Measurements from ENCODE around the gene PRKAR1B. TPM values are rescaled to one million over a fixed set of nuclear protein-coding genes. Genes with fewer than 3 reads are reported as not detected.

PRKAR1B gene
- total RNA-seq, 1 experiment from 2014 or later = 51.7 TPM

GRCh38 chr7:603152-603951 is 123.7 kb downstream of the PRKAR1B start:
- Histone ChIP-seq H3K4me1 (replicated peaks; ENCODE audit: insufficient read depth) (no peaks in the 10 kb centered on the region), H3F3A (ENCODE audit: insufficient read depth, low read depth) (peaks cover 15% of the 10 kb centered on the region; the same call in 1 of the 2 replicates), H3K27ac (no peak overlapping the region), H2AFZ (no peak overlapping the region), H3K9me3 (ENCODE audit: insufficient read depth, low read depth) (no peaks in the 10 kb centered on the region), H3K27me3 (ENCODE audit: insufficient read depth, low read depth) (no peaks in the 10 kb centered on the region), H4K20me1 (ENCODE audit: insufficient read depth) (peaks cover 7% of the 10 kb centered on the region; the same call in 1 of the 2 replicates), H3K79me2 (ENCODE audit: low read depth) (no peaks in the 10 kb centered on the region), H3K4me3 (no peak overlapping the region), H3K4me2 (no peak overlapping the region), H3K36me3 (ENCODE audit: low read depth) (no peaks in the 10 kb centered on the region), H3K9me2 (ENCODE audit: insufficient read depth) (no peaks in the 10 kb centered on the region)
- intact Hi-C loops (cut with micrococcal nuclease; ENCODE audit: unreplicated experiment) = no loop called here
- no TSS peak for BruUV-seq (replicated peaks)
- ChIA-PET CTCF (no interaction called here), POLR2A (ENCODE audit: unreplicated experiment) (no interaction called here)
- TF ChIP-seq CTCF (conservative IDR thresholded peaks at IDR 0.05) = no peak
- TF ChIP-seq EZH2 (IDR thresholded peaks at IDR 0.05; ENCODE audit: low read depth) = no peak
- no peak for DNase-seq

GRCh38 chr7:602341-603141 is 124.5 kb downstream of the PRKAR1B start:
- Histone ChIP-seq H3K4me1 (replicated peaks; ENCODE audit: insufficient read depth) (no peaks in the 10 kb centered on the region), H3K27ac (no peak overlapping the region), H3F3A (ENCODE audit: insufficient read depth, low read depth) (peaks cover 8% of the 10 kb centered on the region; the same call in 1 of the 2 replicates), H3K27me3 (ENCODE audit: insufficient read depth, low read depth) (no peaks in the 10 kb centered on the region), H4K20me1 (ENCODE audit: insufficient read depth) (peaks cover 4% of the 10 kb centered on the region; the same call in 1 of the 2 replicates), H2AFZ (no peak overlapping the region), H3K79me2 (ENCODE audit: low read depth) (no peaks in the 10 kb centered on the region), H3K9me2 (ENCODE audit: insufficient read depth) (no peaks in the 10 kb centered on the region), H3K36me3 (ENCODE audit: low read depth) (no peaks in the 10 kb centered on the region), H3K9me3 (ENCODE audit: insufficient read depth, low read depth) (no peaks in the 10 kb centered on the region), H3K4me2 (no peak overlapping the region), H3K4me3 (no peak overlapping the region)
- TF ChIP-seq CTCF (conservative IDR thresholded peaks at IDR 0.05) (no peak), EZH2 (IDR thresholded peaks at IDR 0.05; ENCODE audit: low read depth) (no peak)
- BruUV-seq (replicated peaks) = no TSS peak
- CTCF ChIA-PET = no interaction called here
- no peak for DNase-seq
- intact Hi-C loops (cut with micrococcal nuclease; ENCODE audit: unreplicated experiment) = no loop called here
- POLR2A ChIA-PET (ENCODE audit: unreplicated experiment) = no interaction called here

- Histone ChIP-seq H3K27me3 (ENCODE audit: insufficient read depth, low read depth) (no peaks in the 10 kb centered on the region), H3K27ac (no peak overlapping the region), H3K4me2 (no peak overlapping the region), H3K9me3 (ENCODE audit: insufficient read depth, low read depth) (no peaks in the 10 kb centered on the region), H3F3A (ENCODE audit: insufficient read depth, low read depth) (0 out of 2 replicates have a peak, but pooled peaks cover under 1% of the 10 kb centered on the region), H3K36me3 (ENCODE audit: low read depth) (no peaks in the 10 kb centered on the region), H3K4me1 (replicated peaks; ENCODE audit: insufficient read depth) (no peaks in the 10 kb centered on the region), H3K4me3 (no peak overlapping the region), H3K9me2 (ENCODE audit: insufficient read depth) (no peaks in the 10 kb centered on the region), H3K79me2 (ENCODE audit: low read depth) (no peaks in the 10 kb centered on the region), H4K20me1 (ENCODE audit: insufficient read depth) (0 out of 2 replicates have a peak, but pooled peaks cover 3% of the 10 kb centered on the region), H2AFZ (no peak overlapping the region)
- no TSS peak for BruUV-seq (replicated peaks)
- DNase-seq = no peak
- TF ChIP-seq EZH2 (IDR thresholded peaks at IDR 0.05; ENCODE audit: low read depth) = no peak
- TF ChIP-seq CTCF (conservative IDR thresholded peaks at IDR 0.05) = no peak
- CTCF ChIA-PET = no interaction called here
- POLR2A ChIA-PET (ENCODE audit: unreplicated experiment) = no interaction called here
- intact Hi-C loops (cut with micrococcal nuclease; ENCODE audit: unreplicated experiment) = no loop called here
Measured at GRCh38 chr7:601595-602340, 125.3 kb downstream of the PRKAR1B start.

Data from PC-9 (cell line).